COLO668 (cell line): ENCODE results near the gene TMEM271.

Source experiments
- DNase-seq: peaks from one replicate; lab custom pipeline; 2025; ENCODE audit not compliant: unreplicated experiment; lab: John Stamatoyannopoulos, UW

Gene TMEM271

DNA sequence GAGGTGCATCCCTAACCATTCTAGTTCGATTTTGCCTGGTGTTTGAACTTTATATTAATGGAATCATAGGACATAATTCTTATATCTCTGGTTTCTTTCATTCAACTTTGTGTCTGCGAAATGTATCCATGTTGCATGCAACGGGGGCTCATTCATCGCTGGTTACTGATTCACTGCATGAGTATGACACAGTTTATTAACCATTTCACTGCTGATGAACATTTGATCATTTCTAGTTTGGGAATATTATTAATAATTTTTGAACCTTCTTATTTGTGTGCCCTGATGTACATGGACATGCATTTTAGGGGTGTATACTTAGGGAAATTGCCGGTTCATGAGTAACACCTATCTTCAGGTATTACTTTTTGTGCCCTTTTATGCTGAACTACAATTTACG, 5.1 kb upstream of the TMEM271 start:
- no peak for DNase-seq

- DNase-seq, result no peak
Observed at GRCh38 chr4:579543-580175, 3.6 kb upstream of the TMEM271 start.

- no peak for DNase-seq
Observed at GRCh38 chr4:578451-579443, 2.7 kb upstream of the TMEM271 start.

GRCh38 chr4:577499-578450, 1.7 kb upstream of the TMEM271 start:
- DNase-seq, result peak; percentile 83

DNA sequence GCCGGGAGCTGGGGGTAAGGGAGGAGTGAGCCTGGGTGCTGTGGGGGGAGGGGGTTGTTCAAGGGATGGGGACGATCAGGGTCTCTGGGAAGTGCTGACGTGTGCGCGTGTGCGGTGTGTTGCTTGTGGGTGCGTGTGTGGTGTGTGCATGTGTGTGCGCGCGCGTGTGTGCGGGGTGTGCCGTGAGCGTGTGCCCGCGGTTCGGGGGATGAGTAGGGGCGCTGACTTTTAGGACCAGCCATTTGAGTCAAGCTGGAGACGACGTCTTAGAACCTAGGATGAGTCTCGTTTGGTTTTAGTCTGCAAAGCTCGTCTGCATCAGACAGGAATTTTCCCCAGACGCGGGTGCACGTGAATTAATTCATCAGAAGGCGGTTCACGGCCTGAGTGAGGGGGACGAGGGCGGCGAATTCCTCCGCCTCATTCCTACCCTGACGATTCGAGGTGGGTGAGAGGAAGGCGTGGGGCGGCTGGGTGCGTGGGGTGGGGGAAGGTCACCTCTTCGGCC, 950 bp upstream of the TMEM271 start:
- peak; percentile 50 for DNase-seq

DNA sequence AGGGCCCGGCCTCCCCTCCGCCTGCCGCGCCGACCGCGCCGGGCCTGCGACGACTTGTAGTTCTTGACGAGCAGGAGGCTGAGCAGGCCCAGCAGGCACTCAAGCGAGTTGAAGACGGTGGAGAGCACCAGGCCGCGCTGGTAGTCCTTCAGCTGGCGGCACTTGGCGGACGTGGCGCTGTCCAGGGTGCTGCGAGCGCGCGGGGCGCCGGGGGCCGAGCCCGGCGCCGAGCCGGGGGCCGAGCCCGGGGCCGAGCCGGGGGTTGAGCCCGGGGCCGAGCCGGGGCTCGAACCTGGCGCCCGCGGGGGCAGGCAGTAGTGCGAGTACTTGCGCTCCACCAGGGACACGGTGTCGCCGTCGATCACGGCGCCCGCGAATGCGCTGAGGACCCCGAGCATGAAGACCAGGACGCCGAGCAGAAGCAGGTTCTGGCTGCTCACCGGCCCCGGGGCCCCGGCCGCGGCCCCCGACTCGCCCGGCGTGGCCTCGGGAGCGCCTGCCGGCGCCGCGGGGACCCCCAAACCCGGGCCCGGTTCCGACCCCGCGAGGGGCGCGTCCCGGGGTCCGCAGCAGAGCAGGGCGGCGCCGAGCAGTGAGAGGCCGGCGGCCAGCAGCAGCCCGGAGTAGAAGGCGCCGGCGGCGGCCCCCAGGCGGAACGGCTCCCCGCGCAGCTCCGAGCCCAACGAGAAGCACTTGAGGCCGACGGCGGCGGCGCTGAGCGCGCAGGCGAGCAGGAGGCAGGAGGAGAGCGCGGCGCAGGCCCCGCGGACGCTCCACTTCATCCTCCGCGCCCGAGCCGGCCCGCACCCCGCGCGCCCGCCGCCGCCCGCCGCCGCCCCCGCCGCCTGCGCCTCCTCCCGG, 584 bp downstream of the TMEM271 start:
- peak; percentile 62 for DNase-seq

GRCh38 chr4:574346-575161, 1.5 kb downstream of the TMEM271 start:
- no peak for DNase-seq

DNA sequence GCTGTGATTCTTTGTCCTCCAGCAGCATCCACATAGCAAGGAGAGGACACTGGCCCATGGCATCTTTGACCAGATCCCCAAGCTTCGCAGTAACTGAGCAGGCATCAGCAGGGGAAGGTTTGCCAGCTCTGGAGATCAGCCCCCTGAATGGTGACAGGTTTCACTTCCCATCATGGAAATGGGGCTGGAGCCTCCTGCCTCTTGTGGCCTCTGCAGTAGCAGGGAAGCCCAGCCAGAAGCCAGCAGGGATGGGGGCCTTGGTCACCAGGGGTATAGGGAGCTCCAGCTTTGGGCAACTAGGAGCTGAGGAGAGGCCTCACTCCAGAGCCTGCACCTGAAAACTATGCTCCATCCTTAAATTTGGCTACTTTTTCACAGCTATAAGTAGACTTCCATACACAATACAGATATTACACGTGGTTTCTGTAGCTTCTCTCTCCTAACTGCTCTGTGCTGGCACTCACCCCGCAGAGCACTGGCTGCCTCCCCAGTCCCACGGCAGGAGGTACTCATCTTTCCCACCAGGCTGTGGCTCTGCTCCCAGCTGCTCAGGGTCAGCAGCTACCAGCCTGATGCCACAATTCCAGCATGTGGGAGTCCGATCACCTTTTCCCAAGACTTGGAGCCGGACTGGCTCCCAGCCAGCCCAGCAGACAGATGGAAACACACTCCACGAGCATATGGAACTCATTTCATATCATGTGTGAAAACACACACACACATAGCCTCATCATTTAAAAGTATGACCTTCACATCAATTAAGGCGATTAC, 2.8 kb downstream of the TMEM271 start:
- no peak for DNase-seq

- no peak for DNase-seq
Observed at GRCh38 chr4:572594-572993, 3.5 kb downstream of the TMEM271 start.

DNA sequence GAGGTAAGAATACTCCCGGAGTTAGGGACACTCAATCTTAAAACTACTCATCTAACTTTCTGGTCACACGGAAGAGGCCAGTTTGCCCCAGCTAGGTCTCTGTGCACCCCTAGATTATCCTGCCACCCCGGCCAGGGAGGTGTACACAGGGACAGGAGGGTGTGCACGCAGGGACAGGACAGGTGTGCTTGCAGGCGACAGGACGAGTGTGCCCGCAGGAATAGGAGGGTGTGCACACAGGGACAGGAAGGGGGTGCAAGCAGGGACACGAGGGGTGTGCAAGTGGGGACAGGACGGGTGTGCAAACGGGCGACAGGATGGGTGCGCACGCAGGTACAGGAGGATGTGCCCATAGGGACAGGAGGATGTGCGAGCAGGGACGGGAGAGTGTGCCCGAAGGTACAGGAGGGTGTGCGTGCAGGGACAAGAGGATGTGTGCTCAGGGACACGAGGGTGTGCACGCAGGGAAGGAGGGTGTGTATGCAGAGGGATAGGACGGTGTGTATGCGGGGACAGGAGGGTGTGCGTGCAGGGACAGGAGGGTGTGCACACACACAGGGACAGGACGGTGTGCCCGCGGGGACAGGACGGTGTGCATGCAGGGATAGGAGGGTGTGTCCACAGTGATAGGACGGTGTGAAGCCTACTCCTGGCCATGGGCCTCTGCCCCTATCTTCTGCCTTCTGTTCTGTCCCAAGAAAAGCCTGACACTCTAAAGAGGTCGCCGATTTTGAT, 4.1 kb downstream of the TMEM271 start:
- no peak for DNase-seq

GRCh38 chr4:570754-571153, 5.3 kb downstream of the TMEM271 start:
- DNase-seq, result no peak

DNA sequence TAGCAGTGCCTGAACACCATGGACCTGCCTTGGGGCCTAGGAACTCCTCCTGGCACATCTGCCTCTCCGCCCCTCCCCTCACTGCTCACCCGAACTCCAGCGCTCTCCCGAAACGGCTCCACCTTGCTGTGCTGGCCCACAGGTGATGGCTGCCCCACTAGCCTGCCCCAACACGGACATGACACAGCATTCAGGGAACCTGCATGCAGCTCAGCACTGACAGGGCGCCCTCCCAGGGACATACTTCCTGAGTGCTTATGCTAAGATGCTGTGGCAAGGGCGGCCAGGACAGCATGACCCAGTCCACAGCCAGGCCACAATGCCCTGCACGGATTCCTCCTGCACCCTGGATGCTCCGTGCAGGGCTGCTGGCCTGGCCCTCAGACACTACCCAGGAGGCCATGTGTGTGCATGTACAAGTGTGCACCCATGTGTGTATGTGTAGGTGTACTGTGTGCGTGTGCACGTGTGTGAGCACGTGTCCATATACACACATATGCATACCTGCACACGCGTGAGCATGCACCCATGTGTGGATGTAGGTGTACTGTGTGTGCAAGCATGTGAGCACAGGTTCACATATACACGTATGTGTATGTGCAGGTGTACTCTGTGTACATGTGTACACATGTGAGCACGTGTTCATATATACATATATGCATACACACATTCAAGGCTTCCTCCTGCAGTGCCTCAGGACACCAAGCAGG, 6.0 kb downstream of the TMEM271 start:
- DNase-seq, result no peak

GRCh38 chr4:568962-569361, 7.1 kb downstream of the TMEM271 start:
- DNase-seq, result no peak

GRCh38 chr4:568351-568652, 7.8 kb downstream of the TMEM271 start:
- DNase-seq, result no peak

DNA sequence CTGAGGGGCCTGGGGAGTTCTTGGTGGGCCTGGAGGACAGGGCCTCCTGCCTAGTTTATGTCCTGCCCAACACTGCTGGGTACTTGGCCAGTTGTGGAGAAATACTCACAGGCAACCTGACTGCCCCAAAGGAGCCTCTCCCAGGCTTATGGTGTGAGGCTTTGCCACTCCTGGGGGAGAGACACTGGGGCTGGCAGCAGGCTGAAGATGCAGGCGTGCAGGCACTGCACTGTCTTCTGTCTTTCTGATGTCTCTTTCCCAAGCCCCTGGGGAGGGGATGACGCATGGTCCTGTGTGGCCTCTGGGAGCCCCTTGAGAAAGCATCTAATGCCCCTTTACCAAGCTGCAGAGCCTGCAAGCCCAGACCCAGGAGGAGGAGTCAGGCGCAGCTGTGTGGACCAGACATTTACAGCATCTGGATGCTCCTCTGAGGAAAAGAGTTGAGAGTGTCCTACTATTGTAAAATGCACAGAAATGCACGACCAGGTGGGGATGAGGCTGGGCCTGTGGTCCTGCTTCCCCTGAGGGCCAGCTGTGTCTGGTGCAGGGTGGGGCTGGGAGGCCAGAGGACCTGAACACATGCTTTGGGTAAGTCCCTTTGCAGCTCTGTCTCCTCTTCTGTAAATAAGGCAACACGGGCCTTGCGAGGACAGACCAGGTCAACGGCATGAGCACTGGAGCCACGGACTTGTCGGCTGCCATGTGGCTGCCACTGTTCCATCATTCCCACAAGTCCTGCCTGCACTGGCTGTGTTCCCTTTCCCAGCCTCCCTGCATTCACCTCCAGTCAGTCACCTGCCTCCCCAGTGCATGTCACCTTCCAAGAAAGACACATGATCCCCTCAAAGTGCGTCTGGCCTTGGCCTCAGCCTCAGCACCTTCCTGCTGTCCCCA, 8.4 kb downstream of the TMEM271 start:
- no peak for DNase-seq
